IMR-90 (cell line): Measurements from ENCODE around the gene CFAP119. TPM values are rescaled to one million over a fixed set of nuclear protein-coding genes. Genes with fewer than 3 reads are reported as not detected.

Experiments
- ATAC-seq: fragments of 200-7000 bp; cut with Tn5 transposase; 2 replicates; pipeline ENCODE4 v1.9.1; 2020; ENCODE audit warnings: low read depth, mild to moderate bottlenecking, moderate library complexity
- BruUV-seq: library from RNA; stranded (reverse); fragments of 400-500 nt; replicated peaks from 2 replicates; lab custom pipeline; 2021; lab: Mats Ljungman, UMichigan
- CTCF ChIA-PET: fragments of 300-600 bp; formaldehyde crosslinking; extraction: SDS; loops from one replicate; lab custom pipeline; 2021; ENCODE audit warnings: antibody characterized with exemption; lab: Yijun Ruan, JAX
- POLR2A ChIA-PET: fragments of 300-600 bp; sonication (Branson Sonifier 250); formaldehyde crosslinking; loops from one replicate; lab custom pipeline; 2022; ENCODE audit warnings: antibody characterized with exemption; ENCODE audit not compliant: unreplicated experiment; lab: Charles Lee
- DNase-seq: peaks from one replicate; pipeline ENCODE4 v3.0.0; 2013
- H2AFZ ChIP-seq: replicated peaks from 2 replicates; pipeline ENCODE3; 2013; ENCODE audit warnings: low read length, mild to moderate bottlenecking; ENCODE audit not compliant: poor library complexity
- H2AK5ac ChIP-seq: 2 replicates; pipeline ENCODE4 v1.6.1; 2013; ENCODE audit warnings: low read depth, low read length, inconsistent platforms
- H2AK9ac ChIP-seq: replicated peaks from 2 replicates; pipeline ENCODE3; 2013; ENCODE audit warnings: mild to moderate bottlenecking, low read depth, low read length, moderate library complexity; ENCODE audit not compliant: poor library complexity
- H2BK120ac ChIP-seq: 2 replicates; pipeline ENCODE4 v1.6.1; 2013; ENCODE audit warnings: low read depth, low read length, inconsistent platforms
- H2BK15ac ChIP-seq: 3 replicates; pipeline ENCODE4 v1.6.1; 2013; ENCODE audit warnings: low read depth, low read length, inconsistent platforms
- H2BK20ac ChIP-seq: 2 replicates; pipeline ENCODE4 v1.6.1; 2013; ENCODE audit warnings: low read depth, mild to moderate bottlenecking, inconsistent platforms, low read length, moderate library complexity
- H2BK5ac ChIP-seq: 2 replicates; pipeline ENCODE4 v1.6.1; 2013; ENCODE audit warnings: mild to moderate bottlenecking, low read depth, low read length, inconsistent platforms; ENCODE audit not compliant: poor library complexity, severe bottlenecking
- H3K14ac ChIP-seq: replicated peaks from 2 replicates; pipeline ENCODE4 v1.6.1; 2013; ENCODE audit warnings: low read depth, low read length, inconsistent platforms
- H3K18ac ChIP-seq: 2 replicates; pipeline ENCODE4 v1.6.1; 2013; ENCODE audit warnings: low read depth, low read length, control low read depth
- H3K23ac ChIP-seq: 2 replicates; pipeline ENCODE4 v1.6.1; 2013; ENCODE audit warnings: low read depth, low read length, inconsistent platforms
- H3K27ac ChIP-seq: 2 replicates; pipeline ENCODE4 v1.5.1; 2013; ENCODE audit warnings: mild to moderate bottlenecking, control low read depth, low read length; ENCODE audit not compliant: insufficient read depth
- H3K27me3 ChIP-seq: 2 replicates; pipeline ENCODE4 v1.6.1; 2013; ENCODE audit warnings: low read length; ENCODE audit not compliant: control insufficient read depth, insufficient read depth
- H3K36me3 ChIP-seq: 2 replicates; pipeline ENCODE4 v1.6.1; 2013; ENCODE audit warnings: low read length, mixed read lengths; ENCODE audit not compliant: control insufficient read depth, insufficient read depth
- H3K4ac ChIP-seq: 2 replicates; pipeline ENCODE4 v1.6.1; 2013; ENCODE audit warnings: low read depth, low read length, inconsistent platforms
- H3K4me1 ChIP-seq: 2 replicates; pipeline ENCODE4 v1.6.1; 2013; ENCODE audit warnings: low read length, mixed read lengths; ENCODE audit not compliant: control insufficient read depth, insufficient read depth
- H3K4me2 ChIP-seq: 2 replicates; pipeline ENCODE4 v1.6.1; 2013; ENCODE audit warnings: low read depth, mild to moderate bottlenecking, control low read depth, low read length, moderate library complexity
- H3K4me3 ChIP-seq: 2 replicates; pipeline ENCODE4 v1.5.1; 2013; ENCODE audit warnings: low read depth, mild to moderate bottlenecking, control low read depth, low read length, moderate library complexity; ENCODE audit not compliant: insufficient read depth
- H3K56ac ChIP-seq: 2 replicates; pipeline ENCODE4 v1.6.1; 2013; ENCODE audit warnings: low read length, inconsistent platforms; ENCODE audit not compliant: insufficient read depth; ENCODE audit errors: extremely low read depth
- H3K79me1 ChIP-seq, 2 experiments: 2 replicates each; pipeline ENCODE4 v1.6.1; 2013; ENCODE audit warnings: low read length in 2 of 2, inconsistent platforms in 1 of 2, low read depth in 1 of 2
- H3K9ac ChIP-seq: 2 replicates; pipeline ENCODE4 v1.6.1; 2013; ENCODE audit warnings: low read depth, low read length, control low read depth
- H3K9me1 ChIP-seq: 2 replicates; pipeline ENCODE4 v1.6.1; 2013; ENCODE audit warnings: low read length, inconsistent platforms; ENCODE audit not compliant: insufficient read depth
- H3K9me3 ChIP-seq: 2 replicates; pipeline ENCODE4 v1.6.1; 2013; ENCODE audit warnings: low read length; ENCODE audit not compliant: control insufficient read depth, insufficient read depth
- H4K20me1 ChIP-seq: 2 replicates; pipeline ENCODE4 v1.6.1; 2013; ENCODE audit warnings: low read length, inconsistent platforms; ENCODE audit not compliant: insufficient read depth
- H4K5ac ChIP-seq: 2 replicates; pipeline ENCODE4 v1.6.1; 2013; ENCODE audit warnings: mild to moderate bottlenecking, low read depth, low read length, control low read depth
- H4K8ac ChIP-seq, 2 experiments: 2 replicates each; pipeline ENCODE4 v1.6.1; 2013; ENCODE audit warnings: low read depth in 2 of 2, low read length in 2 of 2, control low read depth in 1 of 2, inconsistent platforms in 1 of 2
- H4K91ac ChIP-seq: 2 replicates; pipeline ENCODE4 v1.6.1; 2013; ENCODE audit warnings: low read depth, low read length, inconsistent platforms; ENCODE audit not compliant: insufficient read depth
- CEBPB ChIP-seq: IDR thresholded peaks from 2 replicates; pipeline ENCODE4 v1.6.1; 2012; ENCODE audit warnings: low read depth, low read length, improper control_type of control experiment
- CHD1 ChIP-seq: IDR thresholded peaks from 2 replicates; pipeline ENCODE4 v1.6.1; 2012; ENCODE audit warnings: low read depth, low read length, improper control_type of control experiment
- FOS ChIP-seq: fragments of 150-350 bp; IDR thresholded peaks from 2 replicates; pipeline ENCODE4 v1.6.1; 2016; ENCODE audit warnings: low read depth, low read length
- MAFK ChIP-seq: IDR thresholded peaks from 2 replicates; pipeline ENCODE4 v1.6.1; 2012; ENCODE audit warnings: low read depth, low read length, improper control_type of control experiment
- MAZ ChIP-seq: IDR thresholded peaks from 2 replicates; pipeline ENCODE4 v1.6.1; 2012; ENCODE audit warnings: low read depth, mild to moderate bottlenecking, low read length, improper control_type of control experiment, moderate library complexity, borderline replicate concordance
- MXI1 ChIP-seq: IDR thresholded peaks from 2 replicates; pipeline ENCODE4 v1.6.1; 2012; ENCODE audit warnings: low read depth, mild to moderate bottlenecking, low read length, moderate library complexity, borderline replicate concordance
- NFE2L2 ChIP-seq: fragments of 150-350 bp; IDR thresholded peaks from 2 replicates; pipeline ENCODE4 v1.6.1; 2016; ENCODE audit warnings: low read depth, mild to moderate bottlenecking, low read length
- POLR2A ChIP-seq: IDR thresholded peaks from 2 replicates; pipeline ENCODE4 v1.6.1; 2012; ENCODE audit warnings: mild to moderate bottlenecking, low read depth, low read length
- RAD21 ChIP-seq: IDR thresholded peaks from 2 replicates; pipeline ENCODE4 v1.6.1; 2012; ENCODE audit warnings: low read length, improper control_type of control experiment
- RCOR1 ChIP-seq: IDR thresholded peaks from 2 replicates; pipeline ENCODE4 v1.6.1; 2012; ENCODE audit warnings: mild to moderate bottlenecking, low read length, improper control_type of control experiment; ENCODE audit not compliant: insufficient replicate concordance
- RFX5 ChIP-seq: IDR thresholded peaks from 2 replicates; pipeline ENCODE4 v1.8.0; 2012; ENCODE audit warnings: low read depth, mild to moderate bottlenecking, low read length, moderate library complexity
- SMC3 ChIP-seq: fragments of 150-350 bp; IDR thresholded peaks from 2 replicates; pipeline ENCODE4 v1.6.1; 2016; ENCODE audit warnings: low read depth, mild to moderate bottlenecking, antibody characterized with exemption, low read length, moderate library complexity
- WGBS, 2 experiments: methylation state at CpG; one replicate each; pipeline versions ENCODE4 v1.1.5 to v1.1.7; 2013; ENCODE audit warnings: missing lambda C conversion rate in 2 of 2; ENCODE audit not compliant: insufficient read length in 1 of 2; ENCODE audit errors: extremely low coverage in 2 of 2; 5-methylcytosine and 5-hydroxymethylcytosine counted together
- dilution Hi-C: fragments of 300-500 bp; cut with HindIII; formaldehyde crosslinking; loops from one replicate; pipeline ENCODE4 v1.14.3; 2018; ENCODE audit warnings: low sequenced_read_pairs; ENCODE audit not compliant: unreplicated experiment
- in situ Hi-C: fragments of 300-500 bp; cut with MboI; formaldehyde crosslinking; loops from 3 replicates; pipeline ENCODE4 v1.14.3; 2019; ENCODE audit warnings: low sequenced_read_pairs, inconsistent platforms, mixed read lengths
- intact Hi-C: fragments of 100-400 bp; cut with micrococcal nuclease; formaldehyde crosslinking; loops from 2 replicates; pipeline ENCODE4 v1.10.0; 2022
- polyA plus RNA-seq, 3 experiments: library from polyadenylated mRNA; depleted of rRNA; stranded (reverse); fragments of >200 nt; gene quantifications; 2 replicates each; pipeline ENCODE4 v1.2.3, GENCODE V29; 2012; ENCODE audit warnings: low replicate concordance in 1 of 3
- total RNA-seq: library from RNA; depleted of rRNA; stranded (reverse); fragments of >200 nt; gene quantifications from 2 replicates; pipeline ENCODE4 v1.2.3, GENCODE V29; 2012
- TF ChIP-seq, protein P1 (sequence below): fragments of 150-350 bp; IDR thresholded peaks from 2 replicates; pipeline ENCODE4 v1.6.1; 2016; ENCODE audit warnings: low read depth, mild to moderate bottlenecking, low read length, moderate library complexity, borderline replicate concordance
- TF ChIP-seq, protein P2 (sequence below): fragments of 150-350 bp; IDR thresholded peaks from 2 replicates; pipeline ENCODE4 v1.6.1; 2017; ENCODE audit warnings: mild to moderate bottlenecking, antibody characterized with exemption, low read length, low read depth

The CFAP119 gene
- total and polyA plus RNA-seq, 2 of the 4 experiments (the other 2 are of a cell fraction) = 0.90 to 7.6 TPM

DNA sequence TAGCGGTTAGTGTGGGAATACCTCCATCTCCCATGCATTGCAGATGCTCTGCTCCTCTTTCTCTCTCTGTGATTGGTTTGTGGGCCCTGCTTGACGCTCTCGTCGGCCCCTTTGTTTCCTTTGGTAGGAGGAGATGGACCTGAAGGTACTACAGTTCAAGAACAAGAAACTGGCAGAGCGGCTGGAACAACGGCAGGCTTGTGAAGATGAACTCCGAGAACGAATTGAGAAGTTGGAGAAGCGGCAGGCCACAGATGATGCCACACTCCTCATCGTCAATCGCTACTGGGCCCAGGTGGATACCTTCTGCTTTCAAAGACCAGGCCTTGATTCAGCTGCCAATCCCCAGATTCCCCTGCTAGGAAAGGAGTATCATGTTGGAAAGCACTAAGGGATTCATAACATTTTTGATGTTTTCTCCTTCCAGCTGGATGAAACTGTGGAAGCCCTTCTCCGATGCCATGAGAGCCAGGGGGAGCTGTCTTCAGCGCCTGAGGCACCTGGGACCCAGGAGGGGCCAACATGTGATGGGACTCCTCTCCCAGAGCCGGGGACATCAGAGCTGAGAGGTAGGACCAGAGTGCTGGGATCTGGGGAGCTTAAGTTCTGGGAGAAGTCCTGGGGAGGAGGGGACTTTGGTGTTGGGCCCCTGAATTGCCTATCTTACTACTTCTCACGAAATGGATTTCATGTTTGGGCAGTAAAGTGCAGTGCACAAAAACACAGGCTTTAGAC is 1.3 kb upstream of the CFAP119 start:
- Histone ChIP-seq H4K8ac (peak overlapping the region in 1 of 2 experiments; percentile 96; a peak in 2 of 4 replicates), H2BK15ac (no peak overlapping the region), H3K4me2 (peak overlapping the region; percentile 95), H3K79me1 (peaks cover 20 to 53% of the 10 kb centered on the region in 2 experiments), H3K36me3 (peaks cover 41% of the 10 kb centered on the region), H2BK5ac (no peak overlapping the region), H3K4me3 (peak overlapping the region; percentile 86), H2BK20ac (no peak overlapping the region), H3K27me3 (no peaks in the 10 kb centered on the region), H4K20me1 (peaks cover 17% of the 10 kb centered on the region), H3K18ac (no peak overlapping the region), H3K9me1 (0 out of 2 replicates have a peak, but pooled peaks cover 4% of the 10 kb centered on the region), H3K9me3 (no peaks in the 10 kb centered on the region), H3K14ac (0 out of 2 replicates have a peak overlapping the region, but pooled peaks have one; percentile 94), H2AK9ac (peak overlapping the region; percentile 99), H3K56ac (0 out of 2 replicates have a peak overlapping the region, but pooled peaks have one; percentile 80), H3K4me1 (peaks cover 12% of the 10 kb centered on the region), H2AK5ac (peak overlapping the region; percentile 96), H2AFZ (no peak overlapping the region), H3K9ac (peak overlapping the region; percentile 92), H3K23ac (peak overlapping the region; percentile 82; the same call in 1 of the 2 replicates), H2BK120ac (no peak overlapping the region), H3K27ac (no peak overlapping the region), H4K5ac (no peak overlapping the region), H4K91ac (no peak overlapping the region), H3K4ac (peak overlapping the region; percentile 79; the same call in 1 of the 2 replicates)
- ATAC-seq (no peak), DNase-seq (no peak)
- intact Hi-C loops (loop anchor here (5.0 kb wide), 1 partner anchor 159 kb away; the partner anchor contains the start of gene FBXL19), dilution Hi-C loops (no loop called here), in situ Hi-C loops (no loop called here)
- ChIA-PET CTCF (no interaction called here), POLR2A (interaction anchor here (0.6 kb wide), 1 partner anchor 12 kb away, joined by 7 read pairs; no protein-coding TSS in a partner anchor)
- WGBS, 2 experiments = 90% methylated on average over 5 of the region's 15 CpGs; no CpG with 5 or more reads in 1 of the 2 experiments
- BruUV-seq = TSS peak; percentile 80
- TF ChIP-seq, protein P1, sequence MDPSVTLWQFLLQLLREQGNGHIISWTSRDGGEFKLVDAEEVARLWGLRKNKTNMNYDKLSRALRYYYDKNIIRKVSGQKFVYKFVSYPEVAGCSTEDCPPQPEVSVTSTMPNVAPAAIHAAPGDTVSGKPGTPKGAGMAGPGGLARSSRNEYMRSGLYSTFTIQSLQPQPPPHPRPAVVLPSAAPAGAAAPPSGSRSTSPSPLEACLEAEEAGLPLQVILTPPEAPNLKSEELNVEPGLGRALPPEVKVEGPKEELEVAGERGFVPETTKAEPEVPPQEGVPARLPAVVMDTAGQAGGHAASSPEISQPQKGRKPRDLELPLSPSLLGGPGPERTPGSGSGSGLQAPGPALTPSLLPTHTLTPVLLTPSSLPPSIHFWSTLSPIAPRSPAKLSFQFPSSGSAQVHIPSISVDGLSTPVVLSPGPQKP = no peak
- TF ChIP-seq SMC3 (no peak), RCOR1 (no peak), RFX5 (no peak), MXI1 (no peak), FOS (no peak), POLR2A (no peak), RAD21 (no peak), NFE2L2 (no peak), CEBPB (no peak), MAZ (no peak), MAFK (no peak), CHD1 (no peak)
- TF ChIP-seq, protein P2, sequence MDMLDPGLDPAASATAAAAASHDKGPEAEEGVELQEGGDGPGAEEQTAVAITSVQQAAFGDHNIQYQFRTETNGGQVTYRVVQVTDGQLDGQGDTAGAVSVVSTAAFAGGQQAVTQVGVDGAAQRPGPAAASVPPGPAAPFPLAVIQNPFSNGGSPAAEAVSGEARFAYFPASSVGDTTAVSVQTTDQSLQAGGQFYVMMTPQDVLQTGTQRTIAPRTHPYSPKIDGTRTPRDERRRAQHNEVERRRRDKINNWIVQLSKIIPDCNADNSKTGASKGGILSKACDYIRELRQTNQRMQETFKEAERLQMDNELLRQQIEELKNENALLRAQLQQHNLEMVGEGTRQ = no peak
